Activated gamma-delta T cell treated with Interleukin-2 at 50 U/mL for 16 hours (primary cell): ENCODE measurements around the gene C17orf107.

Source experiments
- DNase-seq: peaks from one replicate; pipeline ENCODE4 v3.0.0-alpha.2; 2020

C17orf107 gene

GRCh38 chr17:4951486-4951885 is 52.1 kb downstream of the C17orf107 start:
- DNase-seq, result no peak
